GM12874 (cell line): ENCODE results near the gene ADORA3.

Experiments used
- TF ChIP-seq, protein P1 (sequence below): IDR thresholded peaks from 2 replicates; pipeline ENCODE4 v1.5.1; 2011; ENCODE audit warnings: low read depth, mild to moderate bottlenecking, control low read depth, low read length, moderate library complexity; ENCODE audit not compliant: insufficient read depth

The ADORA3 gene

DNA sequence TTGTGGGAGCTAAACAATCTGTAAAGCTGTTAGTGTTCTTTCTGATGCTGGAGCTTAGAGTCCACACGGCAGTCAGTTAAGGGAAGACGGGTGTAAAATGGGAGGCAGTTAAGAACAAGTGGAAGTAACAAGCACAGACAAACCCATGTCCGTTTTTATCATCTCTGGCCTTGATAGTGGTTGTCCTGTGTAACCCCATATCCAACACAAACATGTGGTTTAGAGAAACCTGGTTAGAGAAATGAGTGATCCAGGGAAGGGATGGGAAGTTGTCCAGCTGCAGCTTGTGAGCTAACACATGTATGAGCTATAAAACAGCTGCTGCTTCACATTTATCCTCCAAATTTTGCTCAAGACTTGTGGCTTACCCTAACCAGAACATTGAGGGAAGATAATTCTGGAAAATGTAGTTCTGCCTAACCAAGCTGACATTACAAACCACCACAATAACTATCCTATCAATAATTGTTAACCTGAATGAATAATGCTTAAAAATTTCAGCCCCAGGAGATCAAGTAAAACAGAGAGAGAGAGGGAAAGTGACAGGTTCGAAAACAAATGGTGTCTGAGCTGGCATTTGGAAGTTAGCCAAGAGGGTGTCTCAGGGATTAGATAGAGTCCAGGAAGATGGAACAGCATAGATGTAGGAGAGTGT, 40.3 kb downstream of the ADORA3 start:
- TF ChIP-seq, protein P1, sequence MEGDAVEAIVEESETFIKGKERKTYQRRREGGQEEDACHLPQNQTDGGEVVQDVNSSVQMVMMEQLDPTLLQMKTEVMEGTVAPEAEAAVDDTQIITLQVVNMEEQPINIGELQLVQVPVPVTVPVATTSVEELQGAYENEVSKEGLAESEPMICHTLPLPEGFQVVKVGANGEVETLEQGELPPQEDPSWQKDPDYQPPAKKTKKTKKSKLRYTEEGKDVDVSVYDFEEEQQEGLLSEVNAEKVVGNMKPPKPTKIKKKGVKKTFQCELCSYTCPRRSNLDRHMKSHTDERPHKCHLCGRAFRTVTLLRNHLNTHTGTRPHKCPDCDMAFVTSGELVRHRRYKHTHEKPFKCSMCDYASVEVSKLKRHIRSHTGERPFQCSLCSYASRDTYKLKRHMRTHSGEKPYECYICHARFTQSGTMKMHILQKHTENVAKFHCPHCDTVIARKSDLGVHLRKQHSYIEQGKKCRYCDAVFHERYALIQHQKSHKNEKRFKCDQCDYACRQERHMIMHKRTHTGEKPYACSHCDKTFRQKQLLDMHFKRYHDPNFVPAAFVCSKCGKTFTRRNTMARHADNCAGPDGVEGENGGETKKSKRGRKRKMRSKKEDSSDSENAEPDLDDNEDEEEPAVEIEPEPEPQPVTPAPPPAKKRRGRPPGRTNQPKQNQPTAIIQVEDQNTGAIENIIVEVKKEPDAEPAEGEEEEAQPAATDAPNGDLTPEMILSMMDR = no peak

DNA sequence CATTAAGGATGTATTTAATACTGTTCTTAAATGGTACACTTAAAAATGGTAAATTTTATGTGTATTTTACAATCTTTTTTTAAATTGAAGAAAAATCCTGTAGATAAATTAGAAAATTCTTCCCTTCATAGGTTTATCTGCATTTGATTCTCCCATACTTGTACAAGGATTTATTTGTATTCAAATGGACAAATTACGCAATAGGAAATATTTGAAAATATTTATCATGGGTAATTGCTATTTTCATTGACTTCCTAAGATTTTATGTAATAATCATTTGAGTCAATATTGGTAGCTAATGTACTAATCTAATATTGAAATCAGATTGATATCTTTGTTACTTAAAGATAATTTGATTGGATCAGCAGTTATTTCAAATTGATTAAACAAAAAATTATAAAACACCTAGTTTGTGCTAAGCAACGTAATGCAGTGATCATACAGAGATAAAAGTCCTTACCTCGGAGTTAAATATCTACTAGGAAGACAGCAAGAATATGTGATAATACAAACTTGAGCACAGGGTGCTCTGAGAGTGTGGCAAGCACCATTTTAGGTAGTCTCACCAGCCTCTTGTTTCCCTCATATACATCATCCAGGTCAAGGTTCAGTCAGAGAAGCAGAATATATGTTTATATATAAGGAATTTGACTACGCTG, 40.9 kb downstream of the ADORA3 start:
- TF ChIP-seq, protein P1 = no peak

DNA sequence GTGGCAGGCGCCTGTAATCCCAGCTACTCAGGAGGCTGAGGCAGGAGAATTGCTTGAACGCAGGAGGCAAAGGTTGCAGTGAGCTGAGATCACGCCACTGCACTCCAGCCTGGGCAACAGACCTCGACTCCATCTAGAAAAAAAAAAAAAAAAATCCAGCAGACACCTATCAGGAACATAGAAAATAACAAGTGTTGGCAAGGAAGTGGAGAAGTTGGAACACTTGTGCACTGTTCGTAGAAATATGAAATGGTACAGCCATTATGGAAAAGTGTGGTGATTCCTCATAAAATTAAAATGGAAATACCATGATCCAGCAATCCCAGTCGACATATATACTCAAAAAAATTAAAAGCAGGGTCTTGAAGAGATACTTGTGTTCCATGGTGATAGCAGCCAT, 41.7 kb downstream of the ADORA3 start:
- TF ChIP-seq, protein P1 = no peak

DNA sequence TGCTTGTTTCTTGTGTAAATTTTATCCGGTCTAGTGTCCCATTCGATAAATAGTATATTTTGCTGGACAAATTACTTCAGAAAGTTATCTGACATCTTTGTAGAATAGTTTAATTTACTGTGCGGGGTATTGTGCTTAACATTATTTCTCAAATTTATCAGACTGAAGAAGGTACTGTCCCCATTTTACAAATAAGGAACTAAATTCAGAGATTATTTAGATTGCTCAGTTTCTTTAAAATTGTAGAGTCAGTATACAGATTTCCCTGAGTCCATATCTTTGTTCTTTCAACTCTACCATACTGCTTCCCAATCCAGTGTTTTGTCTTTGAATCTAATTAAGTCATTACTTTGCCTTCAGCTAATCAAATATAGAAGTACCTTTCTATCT, 47.8 kb downstream of the ADORA3 start:
- TF ChIP-seq, protein P1 = no peak

DNA sequence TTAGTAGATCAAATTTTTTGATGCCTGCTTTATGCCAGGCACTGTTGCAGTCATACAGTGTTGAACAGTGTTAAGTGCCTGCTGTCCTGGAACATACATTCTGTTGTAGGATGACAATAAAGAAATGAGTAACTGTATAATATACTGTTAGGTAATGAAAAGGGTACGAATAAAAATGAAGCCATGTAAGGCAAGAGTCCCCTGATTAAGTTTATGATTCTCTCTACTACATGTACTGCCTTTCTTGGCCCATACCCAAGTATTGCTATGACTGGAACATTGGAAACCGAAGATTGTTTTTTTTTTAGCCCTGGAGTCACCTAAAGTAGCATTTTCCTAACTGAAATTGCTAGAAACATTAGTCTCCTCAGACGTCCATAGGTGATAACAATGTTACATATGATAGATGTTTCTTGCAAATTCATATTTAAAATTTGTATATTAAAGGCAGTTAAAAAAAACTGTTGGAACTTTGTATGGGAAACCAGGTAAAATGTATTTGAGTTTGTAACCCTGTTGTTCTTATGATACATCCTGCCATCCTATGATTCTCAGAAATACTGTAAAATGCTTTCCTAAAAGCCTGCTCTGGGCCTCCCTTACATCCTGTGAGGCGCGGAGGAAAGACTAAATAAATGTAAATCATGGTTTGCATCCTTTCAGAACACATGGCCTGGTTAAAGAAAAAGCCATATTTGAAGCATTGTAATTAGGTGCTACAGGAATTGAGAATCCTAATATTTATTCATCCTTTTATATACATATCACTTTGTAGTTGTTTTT, 48.4 kb downstream of the ADORA3 start:
- TF ChIP-seq, protein P1 = no peak

DNA sequence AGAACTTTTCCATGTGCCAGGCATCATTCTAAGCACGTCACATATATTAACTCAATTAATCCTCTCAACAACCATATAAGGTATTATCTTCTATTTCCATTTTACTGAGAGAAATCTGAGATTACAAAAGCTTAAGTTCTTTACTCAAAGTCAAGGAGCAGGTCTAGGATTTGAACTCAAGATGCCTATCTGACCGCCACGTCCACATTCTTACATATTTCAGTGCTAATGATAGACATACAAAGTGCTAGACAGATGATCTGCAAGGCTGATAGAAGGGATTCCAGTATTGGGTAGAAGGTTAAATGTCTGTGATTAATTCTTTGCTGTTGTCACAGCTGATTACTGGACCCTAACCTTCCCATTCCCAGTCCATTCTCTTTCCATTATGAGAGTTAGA, 49.7 kb downstream of the ADORA3 start:
- TF ChIP-seq, protein P1 = no peak

DNA sequence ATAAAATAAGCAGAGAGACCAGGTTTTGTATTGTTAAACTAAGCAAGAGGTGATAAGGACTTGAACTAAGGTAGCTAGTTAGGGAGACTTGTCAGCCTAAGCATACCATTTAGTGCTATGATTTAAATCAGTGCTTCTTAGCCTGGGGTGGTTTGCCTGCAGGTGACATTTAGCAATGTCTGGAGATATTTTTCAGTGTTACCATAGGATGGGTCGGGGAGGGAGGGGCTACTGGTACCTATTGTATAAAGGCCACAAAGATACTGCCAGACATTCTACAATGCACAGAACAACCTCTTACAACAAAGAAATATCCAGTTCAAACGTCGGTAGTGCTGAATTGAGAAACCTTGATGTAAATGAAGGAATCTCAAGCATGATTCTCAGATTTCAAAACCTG, 50.9 kb downstream of the ADORA3 start:
- TF ChIP-seq, protein P1 = no peak
